HCT116 (cell line): ENCODE measurements around the gene NXPH1. TPM values are rescaled to one million over a fixed set of nuclear protein-coding genes. Genes with fewer than 3 reads are reported as not detected.

Experiments
- ATAC-seq: fragments of 200-7000 bp; cut with Tn5 transposase; 2 replicates; pipeline ENCODE4 v1.9.1; 2020; ENCODE audit warnings: mild to moderate bottlenecking, moderate library complexity
- BruUV-seq: library from RNA; stranded (reverse); fragments of 400-500 nt; replicated peaks from 2 replicates; lab custom pipeline; 2021; lab: Mats Ljungman, UMichigan
- CTCF ChIA-PET: fragments of 300-600 bp; sonication (Branson Sonifier 250); formaldehyde crosslinking; loops from one replicate; lab custom pipeline; 2021; ENCODE audit warnings: antibody characterized with exemption; lab: Charles Lee
- POLR2A ChIA-PET: fragments of 300-600, 350-600 bp; sonication (Branson Sonifier 250); formaldehyde crosslinking; loops from one replicate; lab custom pipeline; 2021; ENCODE audit warnings: antibody characterized with exemption; lab: Charles Lee
- RAD21 ChIA-PET, 2 experiments: fragments of 300-600 bp; sonication (Branson Sonifier 250); formaldehyde crosslinking; loops; one replicate each; lab custom pipeline; 2023; ENCODE audit warnings: low total read pairs in 2 of 2; ENCODE audit not compliant: uncharacterized antibody in 2 of 2, unreplicated experiment in 2 of 2, low non-redundant PET in 1 of 2; lab: Charles Lee
- DNase-seq: peaks from one replicate; pipeline ENCODE4 v3.0.0-alpha.2; 2010; ENCODE audit warnings: low read depth, low spot score
- H2AFZ ChIP-seq: fragments of 200-600 bp; shearing (Covaris generic), sonication (generic); 2 replicates; pipeline ENCODE4 v1.6.1; 2017; ENCODE audit warnings: low read depth, mixed run types, mixed read lengths, antibody characterized with exemption, low read length; ENCODE audit not compliant: poor library complexity, severe bottlenecking
- H3K27ac ChIP-seq: 2 replicates; pipeline ENCODE4 v1.5.1; 2012; ENCODE audit warnings: low read depth, low read length
- H3K27me3 ChIP-seq: fragments of 200-600 bp; sonication (generic); 2 replicates; pipeline ENCODE4 v1.6.1; 2016; ENCODE audit warnings: mixed run types, low read length, mixed read lengths; ENCODE audit not compliant: insufficient read depth
- H3K36me3 ChIP-seq, 2 experiments: fragments of 200-500 bp in 1 of 2; fragments of 200-600 bp in 1 of 2; sonication (Bioruptor generic) in 1 of 2; sonication (generic) in 1 of 2; 2 replicates each; pipeline versions ENCODE4 v1.5.1 to v1.6.1; 2014 to 2016; ENCODE audit warnings: low read length in 2 of 2, inconsistent platforms in 1 of 2, mixed read lengths in 1 of 2, mixed run types in 1 of 2; ENCODE audit not compliant: insufficient read depth in 2 of 2, control insufficient read depth in 1 of 2
- H3K4me1 ChIP-seq, 2 experiments: fragments of 200-600 bp in 1 of 2; sonication (generic) in 1 of 2; 2 replicates each; pipeline versions ENCODE4 v1.5.1 to v1.6.1; 2012 to 2017; ENCODE audit warnings: low read length in 2 of 2, inconsistent platforms in 1 of 2, mild to moderate bottlenecking in 1 of 2, mixed read lengths in 1 of 2, mixed run types in 1 of 2, moderate library complexity in 1 of 2; ENCODE audit not compliant: insufficient read depth in 2 of 2, control insufficient read depth in 1 of 2
- H3K4me2 ChIP-seq: fragments of 200-600 bp; sonication (generic); 2 replicates; pipeline ENCODE4 v1.6.1; 2017; ENCODE audit warnings: mixed run types, low read length, mixed read lengths
- H3K4me3 ChIP-seq, 2 experiments: fragments of 200-600 bp in 1 of 2; sonication (generic) in 1 of 2; replicated peaks in 1 of 2; 2 replicates each; pipeline ENCODE4 v1.5.1; 2011 to 2016; ENCODE audit warnings: low read length in 2 of 2, control low read depth in 1 of 2, low read depth in 1 of 2, mild to moderate bottlenecking in 1 of 2, mixed read lengths in 1 of 2, mixed run types in 1 of 2
- H3K79me2 ChIP-seq: fragments of 200-600 bp; sonication (generic); 2 replicates; pipeline ENCODE4 v1.6.1; 2017; ENCODE audit warnings: mild to moderate bottlenecking, mixed run types, low read length, moderate library complexity, mixed read lengths; ENCODE audit not compliant: insufficient read depth
- H3K9ac ChIP-seq: fragments of 200-600 bp; sonication (generic); 2 replicates; pipeline ENCODE4 v1.6.1; 2016; ENCODE audit warnings: low read length, mixed read lengths
- H3K9me2 ChIP-seq: fragments of 200-600 bp; sonication (generic), shearing (Covaris generic); 2 replicates; pipeline ENCODE4 v1.6.1; 2017; ENCODE audit warnings: mixed run types, mild to moderate bottlenecking, moderate library complexity; ENCODE audit not compliant: insufficient read depth
- H3K9me3 ChIP-seq, 2 experiments: fragments of 200-500 bp in 1 of 2; fragments of 200-600 bp in 1 of 2; sonication (Bioruptor generic) in 1 of 2; sonication (generic) in 1 of 2; 2 replicates each; pipeline ENCODE4 v1.6.1; 2014 to 2017; ENCODE audit warnings: low read length in 2 of 2, mixed read lengths in 2 of 2, inconsistent platforms in 1 of 2, low read depth in 1 of 2, mild to moderate bottlenecking in 1 of 2, mixed run types in 1 of 2, moderate library complexity in 1 of 2; ENCODE audit not compliant: control insufficient read depth in 1 of 2, insufficient read depth in 1 of 2
- H4K20me1 ChIP-seq: fragments of 200-600 bp; sonication (generic), shearing (Covaris generic); 2 replicates; pipeline ENCODE4 v1.6.1; 2017; ENCODE audit warnings: mixed run types, mild to moderate bottlenecking, moderate library complexity; ENCODE audit not compliant: insufficient read depth
- CBX3 ChIP-seq: IDR thresholded peaks from 2 replicates; pipeline ENCODE4 v1.6.1; 2012; ENCODE audit warnings: low read depth
- CEBPB ChIP-seq: IDR thresholded peaks from 2 replicates; pipeline ENCODE4 v1.6.1; 2012; ENCODE audit warnings: low read depth
- CTCF ChIP-seq, 3 experiments: fragments of 200-600 bp in 1 of 3; sonication (generic) in 1 of 3; IDR thresholded peaks in 2 of 3; conservative IDR thresholded peaks in 1 of 3; 2 replicates each; pipeline ENCODE4 v1.5.1; 2012 to 2017; ENCODE audit warnings: low read depth in 2 of 3, low read length in 2 of 3, antibody characterized with exemption in 1 of 3, borderline replicate concordance in 1 of 3, control low read depth in 1 of 3, mild to moderate bottlenecking in 1 of 3, mixed read lengths in 1 of 3, mixed run types in 1 of 3, moderate library complexity in 1 of 3; ENCODE audit not compliant: insufficient read depth in 1 of 3
- EGR1 ChIP-seq: IDR thresholded peaks from 2 replicates; pipeline ENCODE4 v1.6.1; 2012; ENCODE audit warnings: low read depth
- EZH2 ChIP-seq: fragments of 200-600 bp; sonication (generic); IDR thresholded peaks from 2 replicates; pipeline ENCODE4 v1.6.1; 2017; ENCODE audit warnings: antibody characterized with exemption, mixed run types
- EZH2phosphoT487 ChIP-seq: fragments of 200-600 bp; IDR thresholded peaks from 2 replicates; pipeline ENCODE4 v1.6.1; 2018; ENCODE audit warnings: antibody characterized with exemption, borderline replicate concordance
- POLR2A ChIP-seq: IDR thresholded peaks from 2 replicates; pipeline ENCODE4 v1.7.0; 2011; ENCODE audit warnings: borderline replicate concordance; ENCODE audit not compliant: insufficient read depth, insufficient read length; ENCODE audit errors: extremely low read depth
- POLR2AphosphoS5 ChIP-seq: IDR thresholded peaks from 2 replicates; pipeline ENCODE4 v1.6.1; 2011; ENCODE audit warnings: mild to moderate bottlenecking, low read depth, low read length, moderate library complexity
- SRF ChIP-seq: IDR thresholded peaks from 2 replicates; pipeline ENCODE4 v1.6.1; 2012; ENCODE audit warnings: low read depth
- TCF7L2 ChIP-seq: IDR thresholded peaks from 2 replicates; pipeline ENCODE4 v1.7.0; 2011; ENCODE audit warnings: borderline replicate concordance, inconsistent platforms; ENCODE audit not compliant: insufficient read depth, insufficient read length; ENCODE audit errors: extremely low read depth
- YY1 ChIP-seq: IDR thresholded peaks from 2 replicates; pipeline ENCODE4 v1.6.1; 2011; ENCODE audit warnings: low read length, low read depth, moderate library complexity, mild to moderate bottlenecking; ENCODE audit not compliant: insufficient replicate concordance; ENCODE audit errors: extremely low read depth
- ZNF274 ChIP-seq: fragments of 200-500 bp; sonication (Bioruptor generic); IDR thresholded peaks from 2 replicates; pipeline ENCODE4 v1.6.1; 2014; ENCODE audit warnings: mild to moderate bottlenecking, low read depth, low read length, inconsistent platforms
- intact Hi-C: fragments of 100-400 bp; cut with micrococcal nuclease; formaldehyde crosslinking; loops from 2 replicates; pipeline ENCODE4 v1.10.0; 2022
- total RNA-seq: library from RNA; stranded (reverse); gene quantifications from one replicate; pipeline ENCODE4 v1.2.1, GENCODE V29; 2021; ENCODE audit not compliant: unreplicated experiment
- TF ChIP-seq, protein P1 (sequence below): IDR thresholded peaks from 2 replicates; pipeline ENCODE4 v1.6.1; 2011; ENCODE audit warnings: mild to moderate bottlenecking, low read length, moderate library complexity; ENCODE audit not compliant: insufficient replicate concordance; ENCODE audit errors: extremely low read depth
- TF ChIP-seq, protein P2 (sequence below): IDR thresholded peaks from 2 replicates; pipeline ENCODE4 v1.6.1; 2012

The NXPH1 gene
- total RNA-seq, 1 experiment from 2014 or later = 0.17 TPM

GRCh38 chr7:8444468-8444769, 11.0 kb downstream of the NXPH1 start:
- Histone ChIP-seq H3K4me3 (no peak overlapping the region), H3K9me2 (no peaks in the 10 kb centered on the region), H3K36me3 (no peaks in the 10 kb centered on the region), H3K9me3 (no peaks in the 10 kb centered on the region), H3K9ac (no peak overlapping the region)
- BruUV-seq = no TSS peak
- ChIA-PET POLR2A (no interaction called here), CTCF (interaction anchor here (0.9 to 1.0 kb wide), 2 partner anchors 13 to 279 kb away, joined by 3 read pairs; no protein-coding TSS in a partner anchor)
- ATAC-seq (0 out of 2 replicates have a peak, but pooled peaks have one; percentile 49), DNase-seq (no peak)
- TF ChIP-seq CTCF (IDR thresholded peaks at IDR 0.05 in 2 of 3, conservative IDR thresholded peaks at IDR 0.05 in 1 of 3; ENCODE audit: borderline replicate concordance in 1 of 3, insufficient read depth in 1 of 3, low read depth in 2 of 3, low read length in 2 of 3) (0 out of 6 replicates have a peak, but pooled peaks of 2 of the 3 experiments have one; percentile 14), YY1 (no peak)
- TF ChIP-seq, all 23 proteins: peak for 1
- intact Hi-C loops = no loop called here
- Histone ChIP-seq H3K27ac (no peak overlapping the region), H4K20me1 (no peaks in the 10 kb centered on the region), H3K79me2 (no peaks in the 10 kb centered on the region), H3K4me1 (no peaks in the 10 kb centered on the region), H3K27me3 (no peaks in the 10 kb centered on the region), H2AFZ (no peak overlapping the region), H3K4me2 (no peak overlapping the region)
- RAD21 ChIA-PET = no interaction called here

DNA sequence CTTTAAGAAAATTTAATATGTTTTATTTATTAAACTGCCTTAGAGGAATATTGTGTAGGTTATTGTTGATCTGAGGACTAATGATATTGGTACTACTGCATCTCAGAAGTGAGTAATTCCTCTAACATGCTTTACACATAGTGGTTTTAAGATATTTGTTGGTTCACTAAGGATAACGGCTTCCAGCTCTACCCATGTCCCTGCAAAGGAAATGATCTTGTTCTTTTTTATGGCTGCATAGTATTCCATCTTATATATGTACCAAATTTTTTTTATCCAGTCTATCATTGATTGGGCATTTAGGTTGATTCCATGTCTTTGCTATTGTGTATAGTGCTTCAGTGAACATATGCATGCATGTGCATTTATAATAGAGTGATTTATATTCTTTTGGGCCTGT, 20.1 kb downstream of the NXPH1 start:
- ChIA-PET POLR2A (no interaction called here), CTCF (no interaction called here), RAD21 (no interaction called here)
- intact Hi-C loops = no loop called here
- no peak for DNase-seq
- Histone ChIP-seq H4K20me1 (no peaks in the 10 kb centered on the region), H3K9me2 (no peaks in the 10 kb centered on the region), H3K4me1 (no peaks in the 10 kb centered on the region), H2AFZ (no peak overlapping the region), H3K36me3 (no peaks in the 10 kb centered on the region), H3K27me3 (0 out of 2 replicates have a peak, but pooled peaks cover 4% of the 10 kb centered on the region), H3K9ac (no peak overlapping the region), H3K4me3 (no peak overlapping the region), H3K79me2 (no peaks in the 10 kb centered on the region), H3K27ac (no peak overlapping the region), H3K4me2 (no peak overlapping the region), H3K9me3 (no peaks in the 10 kb centered on the region)
- ATAC-seq = no peak
- no TSS peak for BruUV-seq
- no peak for TF ChIP-seq EZH2phosphoT487
- TF ChIP-seq CBX3 = no peak
- TF ChIP-seq CEBPB = no peak
- no peak for TF ChIP-seq ZNF274
- TF ChIP-seq, protein P1, sequence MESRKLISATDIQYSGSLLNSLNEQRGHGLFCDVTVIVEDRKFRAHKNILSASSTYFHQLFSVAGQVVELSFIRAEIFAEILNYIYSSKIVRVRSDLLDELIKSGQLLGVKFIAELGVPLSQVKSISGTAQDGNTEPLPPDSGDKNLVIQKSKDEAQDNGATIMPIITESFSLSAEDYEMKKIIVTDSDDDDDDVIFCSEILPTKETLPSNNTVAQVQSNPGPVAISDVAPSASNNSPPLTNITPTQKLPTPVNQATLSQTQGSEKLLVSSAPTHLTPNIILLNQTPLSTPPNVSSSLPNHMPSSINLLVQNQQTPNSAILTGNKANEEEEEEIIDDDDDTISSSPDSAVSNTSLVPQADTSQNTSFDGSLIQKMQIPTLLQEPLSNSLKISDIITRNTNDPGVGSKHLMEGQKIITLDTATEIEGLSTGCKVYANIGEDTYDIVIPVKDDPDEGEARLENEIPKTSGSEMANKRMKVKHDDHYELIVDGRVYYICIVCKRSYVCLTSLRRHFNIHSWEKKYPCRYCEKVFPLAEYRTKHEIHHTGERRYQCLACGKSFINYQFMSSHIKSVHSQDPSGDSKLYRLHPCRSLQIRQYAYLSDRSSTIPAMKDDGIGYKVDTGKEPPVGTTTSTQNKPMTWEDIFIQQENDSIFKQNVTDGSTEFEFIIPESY = no peak
- TF ChIP-seq, protein P2, sequence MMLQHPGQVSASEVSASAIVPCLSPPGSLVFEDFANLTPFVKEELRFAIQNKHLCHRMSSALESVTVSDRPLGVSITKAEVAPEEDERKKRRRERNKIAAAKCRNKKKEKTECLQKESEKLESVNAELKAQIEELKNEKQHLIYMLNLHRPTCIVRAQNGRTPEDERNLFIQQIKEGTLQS = no peak
- TF ChIP-seq EGR1 = no peak
- TF ChIP-seq POLR2A = no peak
- no peak for TF ChIP-seq EZH2
- TF ChIP-seq TCF7L2 = no peak
- TF ChIP-seq SRF = no peak
- no peak for TF ChIP-seq POLR2AphosphoS5
- no peak for TF ChIP-seq YY1
